ENCODE data around the gene SIK3.

Gene SIK3

GRCh38 chr11:116859175-116859574 is 239.1 kb downstream of the SIK3 start:
- DNase-seq = no peak

DNA sequence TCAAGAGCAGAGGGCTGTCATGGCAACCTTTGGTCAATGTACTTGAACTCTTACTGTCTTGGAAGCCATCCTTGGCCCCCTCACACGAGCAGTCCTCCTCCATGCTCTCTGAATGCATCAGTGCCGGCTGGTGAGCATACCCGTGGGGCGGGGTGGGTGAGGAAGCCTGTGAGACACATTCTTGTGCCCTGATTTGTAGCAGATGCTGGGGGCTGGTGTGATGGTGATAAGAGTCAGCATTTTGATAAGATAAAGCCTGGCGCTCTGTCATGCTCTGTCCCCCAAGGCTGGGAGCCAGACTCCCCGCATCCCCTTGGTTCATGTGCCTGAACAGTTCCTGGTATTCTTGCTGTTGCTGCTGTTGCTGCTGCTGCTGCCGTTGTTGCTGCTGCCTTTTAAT is 240.3 kb downstream of the SIK3 start:
- no peak for DNase-seq

GRCh38 chr11:116857316-116857715 is 240.9 kb downstream of the SIK3 start:
- no peak for DNase-seq

DNA sequence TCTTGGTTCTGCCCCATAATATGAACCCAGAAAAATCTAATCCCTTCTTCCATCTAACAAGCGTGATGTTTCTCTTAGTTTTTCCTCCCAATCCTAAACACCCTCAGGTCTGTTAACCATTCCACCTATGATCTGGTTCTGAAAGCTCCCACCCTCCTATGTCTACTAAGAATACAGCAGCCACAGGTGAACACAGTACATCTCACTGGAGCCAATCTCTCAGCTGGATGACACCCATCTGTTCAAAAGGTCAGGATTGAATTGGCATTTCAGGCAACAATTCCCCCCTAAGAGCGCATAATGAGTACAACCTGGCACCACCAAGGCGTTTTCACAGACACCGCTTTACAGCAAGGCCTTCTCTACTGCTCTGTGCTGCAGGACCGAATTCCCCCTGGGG is 241.8 kb downstream of the SIK3 start:
- DNase-seq = no peak

GRCh38 chr11:116855413-116855812 is 242.8 kb downstream of the SIK3 start:
- no peak for DNase-seq

- peak; percentile 24 for DNase-seq
Observed at GRCh38 chr11:116853461-116854073, 244.7 kb downstream of the SIK3 start.

DNA sequence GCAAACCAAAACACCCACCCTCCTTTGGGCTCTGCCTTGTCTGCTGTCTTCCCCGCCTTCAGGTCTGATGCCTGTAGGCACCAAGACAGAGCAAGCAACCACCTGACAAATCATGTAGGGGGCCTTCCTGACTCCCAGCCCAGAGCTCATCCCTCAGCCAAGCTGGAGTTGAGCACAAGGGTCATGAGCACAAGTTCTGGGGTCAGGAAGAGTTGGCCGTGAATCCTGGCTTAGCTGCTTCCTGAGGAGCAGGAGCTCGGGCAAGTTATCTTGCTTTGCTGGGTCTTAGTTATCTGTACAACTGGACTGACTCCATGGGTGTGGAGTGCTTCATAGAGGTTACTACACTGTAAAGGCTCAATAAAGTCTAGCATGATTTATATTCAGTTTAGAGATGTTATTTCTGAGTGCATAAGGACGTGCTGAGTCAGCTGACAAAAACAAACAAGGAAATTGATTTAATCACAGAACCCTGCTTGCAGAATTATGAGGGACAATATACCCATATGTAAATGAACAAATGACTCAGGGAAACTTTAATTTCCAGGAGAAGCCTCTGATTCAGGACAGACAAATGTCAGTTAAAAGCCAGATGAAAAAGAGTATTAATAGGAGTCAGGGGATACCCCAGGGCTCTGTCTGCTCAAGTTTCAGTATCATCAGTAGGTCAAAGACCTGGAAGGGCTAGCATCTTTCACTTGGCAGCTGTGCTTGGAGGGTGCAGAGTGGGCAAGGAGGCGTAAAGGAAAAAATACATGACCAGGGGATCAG is 245.8 kb downstream of the SIK3 start:
- DNase-seq = no peak

- no peak for DNase-seq
Observed at GRCh38 chr11:116851626-116852025, 246.6 kb downstream of the SIK3 start.

DNA sequence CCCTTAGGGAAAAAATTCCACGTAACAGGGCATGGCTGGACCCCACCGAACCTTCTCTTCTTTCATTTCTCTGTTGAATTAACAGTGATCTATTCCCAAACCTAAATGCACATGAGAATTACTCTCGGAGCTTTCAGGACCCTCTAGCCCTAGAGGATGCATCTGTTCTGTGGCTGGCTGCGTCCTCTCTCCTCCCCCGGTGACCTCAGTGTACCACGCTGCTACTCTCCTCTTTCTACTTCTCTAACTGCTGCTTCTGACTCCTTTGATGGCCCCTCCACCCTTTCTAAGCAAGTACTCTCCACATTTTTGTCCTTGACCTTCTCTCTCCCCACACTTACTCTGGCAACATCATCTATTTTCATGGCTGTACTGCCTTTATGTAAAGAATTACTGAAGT is 248.7 kb downstream of the SIK3 start:
- DNase-seq = no peak

GRCh38 chr11:116849060-116849459 is 249.2 kb downstream of the SIK3 start:
- no peak for DNase-seq

GRCh38 chr11:116847612-116848011 is 250.6 kb downstream of the SIK3 start:
- no peak for DNase-seq

- no peak for DNase-seq
Observed at GRCh38 chr11:116844722-116845121, 253.5 kb downstream of the SIK3 start.

- no peak for DNase-seq
Observed at GRCh38 chr11:116843661-116844060, 254.6 kb downstream of the SIK3 start.

- DNase-seq = no peak
Observed at GRCh38 chr11:116842909-116843308, 255.3 kb downstream of the SIK3 start.

- no peak for DNase-seq
Observed at GRCh38 chr11:116842117-116842516, 256.1 kb downstream of the SIK3 start.

DNA sequence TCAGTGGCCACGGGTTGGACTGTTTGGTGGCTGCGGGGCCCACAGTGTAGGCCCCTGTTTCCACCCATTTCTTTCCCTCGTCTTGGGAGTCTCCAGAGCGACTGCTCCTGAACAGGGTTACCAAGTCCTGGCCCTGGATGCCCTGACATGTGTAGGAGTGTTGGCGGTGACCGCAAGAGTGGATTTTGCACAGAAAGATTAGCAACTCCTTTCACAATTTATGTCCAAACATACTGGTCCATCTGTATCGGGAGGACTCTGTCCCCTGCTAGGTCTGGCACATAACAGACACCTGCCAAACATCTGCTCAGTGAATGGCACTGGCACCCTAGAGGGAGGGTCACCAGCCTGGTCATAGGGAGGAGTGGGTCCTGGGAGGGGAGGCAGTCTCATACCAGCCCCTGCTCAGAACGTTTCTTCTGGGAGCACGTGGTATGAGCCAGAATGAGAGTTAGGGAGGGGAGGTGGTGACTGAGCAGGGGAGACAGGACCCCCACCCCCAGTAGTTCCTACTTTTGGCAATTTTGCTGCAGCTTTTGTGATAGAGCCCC is 257.4 kb downstream of the SIK3 start:
- no peak for DNase-seq

DNA sequence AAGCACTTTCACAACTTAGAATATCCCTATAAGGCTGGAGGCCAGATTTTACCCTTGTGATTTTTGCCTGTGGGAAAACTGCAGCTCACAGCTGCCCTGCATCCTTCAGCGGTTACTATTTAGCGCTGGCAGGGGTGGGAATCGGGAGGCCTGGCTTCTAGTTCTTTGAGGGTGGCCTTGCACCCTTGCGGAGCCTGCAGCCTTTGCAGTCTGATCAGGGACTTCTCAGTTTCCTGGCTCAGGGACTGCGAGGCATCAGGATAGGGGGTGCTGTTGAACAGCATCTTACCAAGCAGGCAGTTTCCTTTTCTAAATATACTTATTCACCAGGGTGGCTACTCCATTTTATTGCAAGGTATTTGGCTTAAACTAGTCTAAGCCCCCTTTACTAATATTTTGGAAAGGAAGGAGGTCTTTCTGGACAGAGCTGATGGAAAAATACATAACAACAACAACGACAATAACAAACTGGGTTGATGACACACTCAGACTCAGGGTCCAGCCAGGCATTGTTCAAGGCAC is 257.9 kb downstream of the SIK3 start:
- no peak for DNase-seq

- DNase-seq = no peak
Observed at GRCh38 chr11:116838321-116839084, 259.7 kb downstream of the SIK3 start.

GRCh38 chr11:116837231-116838091 is 260.8 kb downstream of the SIK3 start, which contains the start of gene APOA1:
Gene APOA1 (minus strand): TSS chr11:116837622. CDS start chr11:116837387, 235 bp downstream.
- DNase-seq = no peak

DNA sequence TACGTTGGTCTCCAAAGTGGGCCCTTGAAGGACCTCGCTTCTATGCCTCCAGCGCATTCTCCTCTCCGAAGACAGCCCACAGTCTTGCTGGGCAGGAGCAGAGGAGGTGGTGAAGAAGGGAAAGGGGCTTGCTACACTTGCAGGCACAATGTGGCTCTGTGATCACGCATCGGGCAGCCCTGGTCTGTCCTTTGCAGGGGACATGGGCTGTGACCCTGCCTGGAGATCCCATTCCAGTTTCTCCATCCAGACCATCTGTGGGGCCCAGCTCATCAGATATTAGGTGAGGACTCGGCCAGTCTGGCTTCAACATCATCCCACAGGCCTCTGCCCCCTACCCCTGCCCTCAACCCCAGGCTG is 261.6 kb downstream of the SIK3 start:
- DNase-seq = no peak

GRCh38 chr11:116835791-116836631 is 262.2 kb downstream of the SIK3 start:
- peak; percentile 76 for DNase-seq

Data from DMS153 (cell line).